HK-2 (cell line): Measurements from ENCODE around the gene FGD6.
A peak's percentile ranks its signal among the peaks of the same experiment; 100 is the strongest.
"Not testable (repeated sequence)": the region's sequence is repeated elsewhere in the genome, so short reads cannot be mapped to it uniquely, and the experiment has no call there.

Source experiments
- DNase-seq: peaks from one replicate; pipeline ENCODE4 v3.0.0-alpha.2; 2018; ENCODE audit not compliant: unreplicated experiment

The FGD6 gene

DNA sequence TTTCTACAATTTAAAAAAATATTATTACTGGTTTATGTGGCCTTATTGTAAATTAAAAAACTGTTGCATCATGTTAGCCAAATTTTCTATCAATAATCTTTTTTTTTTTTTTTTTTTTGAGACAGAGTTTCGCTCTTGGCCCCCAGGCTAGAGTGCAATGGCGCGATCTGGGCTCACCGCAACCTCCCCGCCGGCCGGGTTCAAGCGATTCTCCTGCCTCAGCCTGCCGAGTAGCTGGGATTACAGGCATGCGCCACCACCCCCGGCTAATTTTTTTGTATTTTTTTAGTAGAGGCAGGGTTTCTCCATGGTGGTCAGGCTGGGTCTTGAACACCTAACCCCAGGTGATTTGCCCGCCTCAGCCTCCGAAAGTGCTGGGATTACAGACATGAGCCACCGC lies 16.9 kb upstream of the FGD6 start:
- DNase-seq, result not testable (repeated sequence)

DNA sequence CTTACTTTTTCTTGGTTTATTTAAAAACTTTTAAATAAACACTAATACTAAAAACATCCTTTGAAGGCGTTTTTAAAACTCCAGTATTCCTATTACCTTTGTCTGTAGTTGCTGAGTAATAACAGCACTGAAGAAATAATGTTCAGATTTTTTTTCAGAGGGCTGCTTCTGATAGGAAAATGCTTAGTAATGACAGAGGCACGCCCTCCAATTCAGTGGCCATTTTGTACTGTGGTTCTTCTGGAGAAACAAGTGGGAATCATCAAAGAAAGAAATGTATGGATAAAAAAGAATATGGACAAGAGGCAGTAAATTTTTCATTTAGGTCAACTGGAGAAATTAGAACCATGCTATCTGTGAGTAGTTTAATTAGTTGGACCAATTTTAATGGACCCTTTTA lies 13.9 kb upstream of the FGD6 start:
- no peak for DNase-seq

GRCh38 chr12:95230313-95230712 lies 13.0 kb upstream of the FGD6 start:
- no peak for DNase-seq

- DNase-seq, result no peak
These were observed 12.4 kb upstream of the FGD6 start for GRCh38 chr12:95229636-95230035.

- DNase-seq, result no peak
These were observed 11.3 kb upstream of the FGD6 start for GRCh38 chr12:95228617-95229016.

DNA sequence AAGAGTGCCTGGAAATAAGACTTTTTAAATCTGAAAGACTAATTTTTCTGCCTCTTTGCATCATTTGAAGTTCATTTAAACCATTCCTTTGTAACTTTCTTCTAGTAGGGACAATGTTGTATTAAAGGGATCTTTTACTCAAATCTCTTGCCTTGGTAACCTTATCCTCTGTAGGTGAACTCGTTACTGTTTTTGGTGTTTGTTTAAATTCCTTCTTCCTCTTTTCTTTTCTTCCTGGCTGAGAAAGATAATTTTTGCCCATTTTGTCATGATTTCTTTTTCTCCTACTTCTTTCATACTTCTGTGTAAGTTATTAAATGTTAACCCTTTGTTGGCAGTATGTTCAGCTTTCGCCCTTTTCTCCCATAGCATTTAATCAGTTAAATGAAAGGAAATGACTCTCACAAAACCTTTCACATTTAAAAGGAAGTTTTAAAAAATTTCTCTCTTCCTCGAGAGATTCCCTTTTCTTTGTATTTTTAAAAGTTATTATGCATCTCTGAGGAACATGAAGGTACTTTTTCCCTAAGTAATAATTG lies 10.6 kb upstream of the FGD6 start:
- no peak for DNase-seq

GRCh38 chr12:95225645-95226212 lies 8.5 kb upstream of the FGD6 start:
- DNase-seq, result no peak

- no peak for DNase-seq
These were observed 7.2 kb upstream of the FGD6 start for GRCh38 chr12:95224202-95225170.

DNA sequence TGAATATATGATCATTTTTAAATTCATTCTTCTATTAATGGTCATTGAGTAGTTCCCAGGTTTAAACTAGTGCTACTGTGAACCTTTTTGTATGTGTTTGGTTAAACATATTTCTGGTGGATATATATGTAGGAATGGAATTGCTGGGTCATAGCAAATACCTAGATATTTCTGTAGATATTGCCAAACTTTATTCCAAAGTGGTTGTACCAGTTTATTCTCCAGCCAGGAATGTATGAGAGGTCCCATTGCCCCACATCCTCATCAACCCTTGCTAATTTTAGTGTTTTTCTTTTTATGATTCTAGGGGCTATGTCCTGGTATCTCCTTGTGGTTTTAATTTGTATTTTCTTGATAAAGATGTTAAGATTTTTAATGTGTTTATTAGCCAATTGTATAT lies 3.5 kb upstream of the FGD6 start:
- DNase-seq, result no peak

- no peak for DNase-seq
These were observed 2.9 kb upstream of the FGD6 start for GRCh38 chr12:95220190-95220589.

- DNase-seq, result peak; percentile 29
These were observed 1.2 kb upstream of the FGD6 start for GRCh38 chr12:95218150-95219133.

- DNase-seq, result no peak
These were observed 423 bp downstream of the FGD6 start for GRCh38 chr12:95216711-95217376.

DNA sequence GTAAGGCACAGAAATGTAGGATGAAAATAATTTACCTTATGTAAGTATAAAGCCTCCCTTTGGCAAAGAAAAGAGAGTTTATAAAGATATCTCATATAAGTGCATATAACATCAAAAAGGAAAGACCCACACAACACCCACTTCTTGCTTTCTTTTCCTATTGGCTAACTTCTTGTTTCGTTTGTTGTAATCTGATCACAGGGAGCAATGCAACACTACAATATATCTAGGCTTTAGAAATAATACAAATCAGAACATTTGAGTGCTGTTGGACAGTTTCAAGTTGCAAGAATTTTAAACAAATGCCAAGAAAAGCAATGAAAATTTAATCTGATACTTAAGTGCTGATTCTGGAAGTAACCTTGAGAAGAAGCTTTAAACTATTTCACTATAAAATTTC lies 1.3 kb downstream of the FGD6 start:
- no peak for DNase-seq

GRCh38 chr12:95214466-95214865 lies 2.8 kb downstream of the FGD6 start:
- no peak for DNase-seq

GRCh38 chr12:95213928-95214327 lies 3.3 kb downstream of the FGD6 start:
- DNase-seq, result no peak

GRCh38 chr12:95213119-95213518 lies 4.1 kb downstream of the FGD6 start:
- DNase-seq, result no peak

DNA sequence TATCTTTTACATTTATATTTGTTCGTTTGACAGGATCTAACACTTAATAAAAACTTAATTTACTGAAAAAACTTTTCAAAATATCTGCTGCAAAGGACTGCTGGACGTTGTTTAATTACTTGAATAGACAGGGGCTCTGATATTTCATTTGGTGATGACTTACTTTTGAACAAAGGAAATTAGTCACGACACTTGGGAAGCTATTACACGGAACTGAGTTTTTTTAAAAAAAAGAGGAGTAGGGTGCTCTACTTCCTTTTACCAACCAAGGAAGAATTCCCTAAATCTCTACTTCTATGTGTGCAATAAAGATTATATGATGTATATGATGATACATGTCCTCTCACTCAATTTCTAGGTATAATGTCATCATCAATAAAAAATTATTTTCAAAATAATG lies 4.7 kb downstream of the FGD6 start:
- no peak for DNase-seq

DNA sequence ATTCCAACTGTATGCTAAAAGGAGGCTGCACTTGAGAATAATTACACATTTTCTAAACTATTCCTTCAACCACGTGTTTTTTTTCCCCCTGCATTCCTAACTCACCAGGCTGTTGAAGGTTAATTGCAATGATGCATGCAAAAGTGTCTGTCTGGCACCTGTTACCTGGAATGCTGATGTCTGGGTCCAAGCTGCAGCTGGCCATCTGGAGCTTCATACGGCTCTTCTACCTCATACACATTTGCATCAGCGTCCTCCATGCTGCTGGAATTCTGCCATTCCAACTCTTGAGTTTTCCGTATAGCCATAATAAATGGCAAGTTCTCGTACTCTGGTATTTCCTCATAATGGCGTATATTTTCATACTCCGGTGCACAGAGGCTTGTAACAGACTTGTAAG lies 8.6 kb downstream of the FGD6 start:
- no peak for DNase-seq

DNA sequence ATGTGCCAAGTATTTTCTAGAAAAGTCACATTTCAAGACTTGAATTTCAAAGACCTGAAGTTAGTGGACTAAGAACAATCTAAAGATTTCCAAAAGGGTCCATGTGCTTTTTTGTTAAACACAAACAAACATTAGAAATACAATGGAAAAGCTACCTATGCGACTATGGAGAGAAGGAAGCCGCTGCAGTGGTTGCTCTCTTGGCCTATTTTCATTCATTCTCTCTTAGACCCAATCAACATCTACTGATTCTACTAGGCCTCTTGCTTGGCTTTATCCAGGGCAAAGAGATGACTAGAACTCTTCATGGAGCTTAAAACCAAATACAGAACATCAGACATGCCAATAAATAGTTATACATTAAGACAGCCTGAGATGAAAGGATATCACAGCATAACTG lies 9.9 kb downstream of the FGD6 start:
- DNase-seq, result no peak

DNA sequence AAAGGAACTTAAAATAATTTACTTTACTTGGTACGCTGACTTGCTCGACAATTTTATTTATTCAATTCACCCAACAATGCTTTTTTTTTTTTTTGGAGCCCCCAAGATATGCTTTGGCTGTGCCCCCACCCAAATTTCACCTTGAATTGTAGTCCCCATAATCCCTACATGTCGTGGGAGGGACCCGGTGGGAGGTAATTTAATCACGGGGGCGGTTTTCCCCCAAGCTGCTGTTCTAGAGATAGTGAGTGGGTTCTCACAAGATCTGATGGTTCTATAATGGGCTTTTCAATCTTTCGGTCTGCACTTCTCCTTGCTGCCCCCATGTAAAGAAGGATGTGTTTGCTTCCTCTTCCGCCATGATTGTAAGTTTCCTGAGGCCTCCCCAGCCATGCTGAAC lies 10.4 kb downstream of the FGD6 start:
- DNase-seq, result no peak

DNA sequence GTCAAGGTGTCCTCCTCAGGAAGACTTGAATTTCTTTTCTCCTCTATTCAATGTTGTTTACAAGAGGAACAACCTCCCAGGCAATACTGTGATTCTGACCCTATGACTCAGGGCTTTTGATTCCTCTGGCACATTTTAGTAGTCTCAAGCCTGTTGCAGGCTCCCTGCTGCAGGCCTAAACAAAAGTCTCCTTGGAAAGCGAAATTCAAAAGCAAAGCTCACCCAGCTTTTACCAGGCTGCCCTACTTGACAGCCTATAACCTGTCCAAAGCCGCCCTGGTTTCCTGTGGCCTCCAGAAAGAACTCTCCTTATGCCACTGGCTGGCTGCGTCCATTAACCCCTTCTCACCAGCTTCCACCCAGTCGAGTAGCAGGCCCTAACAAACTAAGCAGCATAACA lies 11.6 kb downstream of the FGD6 start:
- DNase-seq, result no peak
